ENCODE data around the gene C1orf94.

DNA sequence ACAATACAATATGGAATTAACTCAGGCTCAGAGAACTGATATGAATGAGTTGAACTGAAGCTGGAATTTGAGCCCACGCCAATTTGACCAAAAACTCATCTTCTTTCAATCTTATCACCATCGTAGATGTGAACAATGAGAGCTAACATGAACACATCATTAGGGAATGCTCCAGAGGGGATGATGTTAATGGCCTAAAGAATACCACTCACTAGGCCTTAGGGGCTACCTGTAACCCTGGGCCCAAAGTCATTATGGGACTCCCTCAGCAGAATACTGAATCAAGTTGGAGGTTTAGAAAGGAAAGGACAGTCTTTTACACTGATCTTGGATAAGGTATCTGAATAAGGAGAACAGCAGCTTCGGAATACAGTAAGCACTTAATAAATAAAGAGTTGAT, 73.6 kb downstream of the C1orf94 start:
- TF ChIP-seq, protein P1, sequence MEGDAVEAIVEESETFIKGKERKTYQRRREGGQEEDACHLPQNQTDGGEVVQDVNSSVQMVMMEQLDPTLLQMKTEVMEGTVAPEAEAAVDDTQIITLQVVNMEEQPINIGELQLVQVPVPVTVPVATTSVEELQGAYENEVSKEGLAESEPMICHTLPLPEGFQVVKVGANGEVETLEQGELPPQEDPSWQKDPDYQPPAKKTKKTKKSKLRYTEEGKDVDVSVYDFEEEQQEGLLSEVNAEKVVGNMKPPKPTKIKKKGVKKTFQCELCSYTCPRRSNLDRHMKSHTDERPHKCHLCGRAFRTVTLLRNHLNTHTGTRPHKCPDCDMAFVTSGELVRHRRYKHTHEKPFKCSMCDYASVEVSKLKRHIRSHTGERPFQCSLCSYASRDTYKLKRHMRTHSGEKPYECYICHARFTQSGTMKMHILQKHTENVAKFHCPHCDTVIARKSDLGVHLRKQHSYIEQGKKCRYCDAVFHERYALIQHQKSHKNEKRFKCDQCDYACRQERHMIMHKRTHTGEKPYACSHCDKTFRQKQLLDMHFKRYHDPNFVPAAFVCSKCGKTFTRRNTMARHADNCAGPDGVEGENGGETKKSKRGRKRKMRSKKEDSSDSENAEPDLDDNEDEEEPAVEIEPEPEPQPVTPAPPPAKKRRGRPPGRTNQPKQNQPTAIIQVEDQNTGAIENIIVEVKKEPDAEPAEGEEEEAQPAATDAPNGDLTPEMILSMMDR (IDR thresholded peaks at IDR 0.05): no peak
- TF ChIP-seq SIN3A (IDR thresholded peaks at IDR 0.05; ENCODE audit: borderline replicate concordance, insufficient read depth, low read depth, low read length) (no peak), POLR2AphosphoS5 (IDR thresholded peaks at IDR 0.05; ENCODE audit: low read depth, low read length) (no peak), REST (IDR thresholded peaks at IDR 0.05; ENCODE audit: insufficient read depth in 1 of 2, low read depth in 2 of 2, low read length in 1 of 2) (no peak), TCF7L2 (IDR thresholded peaks at IDR 0.05; ENCODE audit: low read depth, low read length) (no peak)
